NCI-H1105 (cell line): ENCODE measurements around the gene ERBB3.

Experiments used
- DNase-seq: peaks from one replicate; lab custom pipeline; 2025; lab: John Stamatoyannopoulos, UW

Gene ERBB3

GRCh38 chr12:56078931-56079722 lies 838 bp upstream of the ERBB3 start:
- peak; percentile 17 for DNase-seq

DNA sequence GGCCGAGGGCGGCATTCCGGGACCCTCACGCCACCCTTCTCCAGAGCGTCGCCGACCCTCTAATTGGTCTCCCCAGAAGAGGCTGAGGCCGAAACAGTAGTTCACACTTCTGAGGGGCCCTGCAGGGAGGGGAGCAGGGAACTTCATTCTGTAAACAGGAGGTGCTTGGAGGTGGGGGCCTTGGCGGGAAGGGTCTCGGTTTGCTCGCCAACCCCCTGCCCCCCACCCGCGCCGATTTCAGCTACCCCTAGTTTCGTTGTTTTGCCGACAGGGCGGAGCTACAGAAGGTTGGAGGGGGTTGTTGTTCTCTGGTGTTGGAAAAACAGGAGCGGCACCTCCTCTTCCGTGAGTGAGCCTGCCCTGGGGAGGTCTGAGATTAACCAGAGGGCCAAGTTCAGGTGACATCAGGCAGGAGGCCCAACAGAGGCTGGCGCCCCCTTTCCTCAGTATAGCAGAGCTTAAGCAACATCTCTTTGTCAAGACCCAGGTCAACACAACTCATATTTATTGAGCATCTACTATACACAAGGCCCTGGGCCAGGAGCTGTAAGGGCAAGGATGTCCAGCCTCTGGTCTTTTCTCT lies 682 bp downstream of the ERBB3 start:
- DNase-seq = no peak

DNA sequence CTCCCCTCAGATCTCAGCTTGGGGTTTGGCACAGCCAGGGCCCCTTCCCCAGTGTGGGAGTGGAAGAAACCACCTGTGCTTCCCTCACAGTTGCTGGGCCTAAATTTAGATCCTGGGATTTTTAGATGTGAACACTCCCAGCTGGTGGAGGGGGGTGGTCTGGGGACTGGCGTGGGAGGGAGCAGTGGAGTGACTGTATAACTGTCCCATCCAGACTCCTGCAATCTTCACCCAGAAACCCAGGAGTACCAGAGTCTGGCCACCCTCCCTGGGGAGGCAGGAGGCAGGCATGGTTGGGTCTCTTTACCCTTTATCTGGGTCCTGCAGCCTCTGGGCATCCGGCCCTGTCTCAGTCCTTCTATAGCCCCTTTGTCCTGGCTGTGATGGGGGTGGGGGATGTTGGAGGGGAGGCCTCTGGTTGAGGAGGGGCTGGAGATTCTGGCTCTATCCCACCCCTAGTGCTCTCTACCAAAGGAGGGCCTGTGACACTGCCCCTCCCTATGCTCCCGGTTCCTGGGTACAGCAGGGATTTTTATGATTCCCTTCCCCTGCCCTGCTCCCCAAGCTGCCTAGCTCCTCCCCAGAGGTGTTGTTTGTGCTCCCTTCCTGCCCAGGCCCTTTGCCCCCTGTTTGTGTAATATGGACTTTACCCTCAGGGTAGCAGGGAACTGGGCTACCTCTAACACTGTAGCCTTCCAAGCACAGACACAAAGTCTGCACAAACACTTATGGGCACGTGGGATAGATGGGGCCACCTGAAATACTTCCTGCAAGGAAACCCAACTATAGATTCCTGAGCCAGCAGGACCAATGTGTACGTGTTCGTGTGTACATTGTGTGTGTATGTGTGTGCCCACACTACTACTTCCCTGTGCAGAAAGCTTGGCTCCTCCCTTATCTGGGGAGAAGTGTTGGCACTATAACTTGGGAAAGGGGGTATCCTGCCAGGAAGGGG lies 1.7 kb downstream of the ERBB3 start:
- DNase-seq = no peak

GRCh38 chr12:56082382-56082781 lies 2.4 kb downstream of the ERBB3 start:
- DNase-seq = no peak

DNA sequence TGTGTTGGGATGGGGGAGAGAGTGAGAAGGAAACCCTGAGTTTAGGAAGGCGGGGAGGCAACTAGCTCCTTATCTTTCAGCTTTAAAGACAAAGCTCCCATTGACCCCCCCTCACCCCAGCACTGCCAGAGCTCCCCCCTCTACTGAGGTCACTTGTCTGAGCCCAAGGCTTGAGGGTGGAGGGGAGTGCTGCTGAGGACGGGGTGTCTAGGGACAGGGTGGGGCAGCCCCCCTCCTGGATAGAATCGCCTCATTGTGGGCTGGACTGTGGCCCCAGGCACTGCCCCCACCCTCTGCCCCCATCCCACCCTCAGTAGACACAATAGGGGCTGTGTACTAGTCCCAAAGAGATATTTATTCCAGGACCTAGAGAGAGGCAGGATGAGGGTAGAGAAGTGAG lies 3.0 kb downstream of the ERBB3 start:
- no peak for DNase-seq

DNA sequence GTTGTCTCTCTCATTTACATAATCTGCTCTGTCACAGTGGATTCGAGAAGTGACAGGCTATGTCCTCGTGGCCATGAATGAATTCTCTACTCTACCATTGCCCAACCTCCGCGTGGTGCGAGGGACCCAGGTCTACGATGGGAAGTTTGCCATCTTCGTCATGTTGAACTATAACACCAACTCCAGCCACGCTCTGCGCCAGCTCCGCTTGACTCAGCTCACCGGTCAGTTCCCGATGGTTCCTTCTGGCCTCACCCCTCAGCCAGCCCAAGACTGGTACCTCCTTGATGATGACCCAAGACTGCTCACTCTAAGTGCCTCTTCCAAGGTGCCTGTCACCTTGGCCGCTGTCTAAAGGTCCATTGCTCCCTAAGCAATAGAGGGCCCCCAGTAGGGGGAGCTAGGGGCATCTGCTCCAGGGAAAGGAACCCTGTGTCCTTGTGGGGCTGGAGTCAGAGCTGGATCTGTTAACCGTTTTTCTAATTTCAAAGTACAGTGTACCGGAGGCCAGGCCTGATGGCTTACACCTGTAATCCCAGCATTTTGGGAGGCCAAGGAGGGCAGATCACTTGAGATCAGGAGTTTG lies 5.1 kb downstream of the ERBB3 start:
- no peak for DNase-seq

DNA sequence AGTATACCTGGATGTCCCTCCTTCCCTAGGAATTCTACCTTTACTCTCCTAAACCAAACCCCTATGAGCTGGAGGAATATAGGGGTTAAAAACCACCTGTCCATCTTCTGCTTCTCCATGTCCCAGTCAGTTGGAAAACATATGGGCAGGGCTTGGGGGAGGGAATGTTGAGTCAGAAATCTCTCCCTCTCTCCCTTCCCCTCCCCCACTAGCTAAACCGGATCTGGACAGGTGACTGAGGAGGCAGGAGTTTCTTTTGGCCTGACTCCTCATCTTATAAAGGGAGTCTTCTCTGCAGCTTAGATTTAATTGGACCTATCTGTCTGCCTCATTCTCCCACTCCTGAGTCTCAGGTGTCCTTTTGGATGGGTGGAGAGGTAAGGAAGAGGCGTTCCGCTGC lies 6.1 kb downstream of the ERBB3 start:
- DNase-seq = no peak

DNA sequence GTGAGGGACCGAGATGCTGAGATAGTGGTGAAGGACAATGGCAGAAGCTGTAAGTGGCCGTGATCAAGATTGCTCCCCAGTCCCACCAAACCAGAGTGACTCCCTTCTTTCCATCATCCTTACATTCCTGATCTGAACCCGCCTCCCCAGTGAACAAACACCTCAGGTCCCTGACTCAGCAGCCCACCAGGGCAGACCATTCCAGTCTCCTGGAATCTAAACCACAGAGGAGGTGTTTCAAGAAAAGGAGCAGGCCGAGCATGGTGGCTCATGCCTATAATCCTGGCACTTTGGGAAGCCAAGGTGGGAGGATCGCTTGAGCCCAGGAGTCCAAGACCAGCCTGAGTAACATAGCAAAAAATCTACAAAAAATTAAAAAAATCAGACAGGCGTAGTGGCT lies 6.6 kb downstream of the ERBB3 start:
- no peak for DNase-seq

GRCh38 chr12:56087220-56087619 lies 7.3 kb downstream of the ERBB3 start:
- no peak for DNase-seq

- no peak for DNase-seq
Observed at GRCh38 chr12:56097738-56098137, 17.8 kb downstream of the ERBB3 start.

DNA sequence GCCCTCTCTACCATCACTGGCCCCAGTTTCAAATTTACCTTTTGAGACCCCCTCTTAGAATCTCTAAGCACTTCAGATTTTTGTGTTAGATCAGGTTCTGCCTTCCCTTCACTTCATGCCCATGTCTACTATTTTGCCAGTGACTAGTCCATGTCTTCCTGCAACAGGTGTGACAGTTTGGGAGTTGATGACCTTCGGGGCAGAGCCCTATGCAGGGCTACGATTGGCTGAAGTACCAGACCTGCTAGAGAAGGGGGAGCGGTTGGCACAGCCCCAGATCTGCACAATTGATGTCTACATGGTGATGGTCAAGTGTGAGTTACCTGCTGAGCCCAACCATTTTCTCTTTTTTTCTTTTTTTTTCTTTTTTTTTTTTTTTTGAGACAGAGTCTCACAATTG lies 18.6 kb downstream of the ERBB3 start:
- no peak for DNase-seq

DNA sequence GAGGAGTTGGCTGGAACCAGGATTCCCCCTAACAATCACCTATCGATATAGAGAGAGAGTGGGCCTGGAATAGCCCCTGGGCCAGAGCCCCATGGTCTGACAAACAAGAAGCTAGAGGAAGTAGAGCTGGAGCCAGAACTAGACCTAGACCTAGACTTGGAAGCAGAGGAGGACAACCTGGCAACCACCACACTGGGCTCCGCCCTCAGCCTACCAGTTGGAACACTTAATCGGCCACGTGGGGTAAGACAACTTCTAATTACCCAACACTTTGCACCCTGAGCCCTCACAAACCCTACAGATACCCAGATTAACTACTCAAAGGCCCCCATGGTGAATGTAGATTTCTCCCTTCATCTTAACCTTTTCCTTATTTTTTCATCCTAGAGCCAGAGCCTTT lies 19.8 kb downstream of the ERBB3 start:
- DNase-seq = no peak

- DNase-seq = no peak
Observed at GRCh38 chr12:56101045-56101444, 21.1 kb downstream of the ERBB3 start.

- no peak for DNase-seq
Observed at GRCh38 chr12:56102683-56103065, 22.7 kb downstream of the ERBB3 start.

- no peak for DNase-seq
Observed at GRCh38 chr12:56103066-56103711, 23.2 kb downstream of the ERBB3 start.

GRCh38 chr12:56103823-56104108 lies 23.8 kb downstream of the ERBB3 start:
- no peak for DNase-seq

DNA sequence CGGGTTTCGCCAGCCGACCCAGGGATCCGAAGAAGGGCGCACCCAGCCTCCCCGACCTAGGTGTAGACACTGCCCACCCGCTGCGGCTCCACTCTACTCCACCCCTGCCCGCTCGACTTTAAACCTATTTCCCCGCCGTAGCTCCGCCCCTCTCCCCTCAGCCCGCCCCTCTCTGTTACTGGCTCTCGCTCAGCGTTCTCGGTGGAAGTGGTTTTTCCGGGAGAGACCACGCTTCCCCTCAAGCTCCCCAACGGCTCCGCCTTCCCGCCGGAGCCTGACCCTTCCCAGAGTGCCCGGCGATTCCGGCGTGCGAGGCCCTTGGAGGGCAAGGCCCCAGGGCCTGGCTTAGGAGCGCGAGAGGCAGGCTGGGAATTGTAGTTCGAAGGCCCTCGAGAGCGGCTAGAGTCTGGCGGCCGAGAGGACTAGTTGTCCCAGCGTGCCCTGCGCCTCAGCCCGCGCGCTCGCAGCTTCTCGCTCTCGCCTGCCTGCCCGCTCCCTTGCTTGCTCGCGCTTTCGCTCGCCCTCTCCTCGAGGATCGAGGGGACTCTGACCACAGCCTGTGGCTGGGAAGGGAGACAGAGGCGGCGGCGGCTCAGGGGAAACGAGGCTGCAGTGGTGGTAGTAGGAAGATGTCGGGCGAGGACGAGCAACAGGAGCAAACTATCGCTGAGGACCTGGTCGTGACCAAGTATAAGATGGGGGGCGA lies 24.3 kb downstream of the ERBB3 start, which contains the start of gene PA2G4:
TSS of gene PA2G4 (plus strand) at position 451 of the 706 bp plus-strand sequence. CDS start at position 630, 179 bp downstream.
- DNase-seq = peak; percentile 92

DNA sequence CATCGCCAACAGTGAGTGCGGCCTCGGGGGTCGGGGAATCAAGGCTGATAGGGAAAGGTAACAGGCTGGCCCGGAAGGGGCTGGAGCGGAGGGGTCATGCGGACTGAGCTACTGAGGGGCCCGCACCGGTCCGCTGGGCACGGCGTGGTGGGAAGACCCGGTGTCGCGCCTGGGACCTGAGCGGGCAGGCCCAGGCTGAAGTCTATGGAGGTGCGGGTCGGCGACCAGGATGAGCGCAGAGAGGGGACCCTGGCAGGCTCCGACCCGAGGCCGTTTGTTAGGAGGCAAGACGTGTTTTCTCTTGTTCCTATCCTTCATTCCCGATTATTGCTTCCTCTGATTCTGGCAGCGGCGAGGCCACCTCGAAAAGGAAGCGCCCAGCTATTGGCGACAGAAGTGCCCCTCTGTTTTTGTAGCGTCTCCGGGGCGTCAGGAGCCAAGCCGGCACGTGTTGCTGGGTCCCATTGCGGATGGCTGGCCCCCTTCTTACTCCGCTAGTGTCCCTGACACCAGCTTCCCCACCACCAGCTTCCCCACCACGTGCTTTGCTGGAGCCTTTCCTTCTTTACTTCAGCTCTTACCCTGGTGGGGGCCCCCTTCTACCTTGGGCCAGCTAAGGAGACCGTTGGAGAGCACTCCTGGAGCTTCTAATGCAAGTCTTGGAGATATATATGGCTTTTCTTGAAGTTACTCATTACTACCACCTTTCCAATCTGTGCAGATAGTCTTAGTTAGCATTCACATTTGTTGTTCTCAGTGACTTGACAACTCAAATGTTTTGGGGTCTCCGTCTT lies 25.0 kb downstream of the ERBB3 start:
- DNase-seq = no peak

GRCh38 chr12:56105609-56105902 lies 25.6 kb downstream of the ERBB3 start:
- DNase-seq = no peak

DNA sequence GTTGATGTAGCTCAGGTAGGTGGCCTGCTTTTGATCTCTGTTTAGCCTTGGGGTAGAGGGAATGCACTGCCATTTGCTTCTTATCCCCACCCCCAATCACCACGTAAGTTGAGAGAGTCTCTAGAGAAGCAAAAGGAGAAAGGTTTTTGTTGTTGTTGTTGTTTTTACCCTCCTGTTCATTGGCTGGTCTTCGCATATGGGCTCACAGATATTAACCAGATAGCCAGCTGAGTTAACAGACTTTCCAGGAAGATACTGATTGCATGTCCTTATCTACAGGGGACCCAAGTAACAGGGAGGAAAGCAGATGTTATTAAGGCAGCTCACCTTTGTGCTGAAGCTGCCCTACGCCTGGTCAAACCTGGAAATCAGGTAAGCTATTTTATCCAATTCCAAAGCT lies 27.3 kb downstream of the ERBB3 start:
- no peak for DNase-seq

- no peak for DNase-seq
Observed at GRCh38 chr12:56110571-56110970, 30.6 kb downstream of the ERBB3 start.
